GM12892 (cell line): ENCODE data around the gene CBFB.

ENCODE experiments used
- POLR2A ChIP-seq: IDR thresholded peaks from 2 replicates; pipeline ENCODE4 v1.6.1; 2011; ENCODE audit warnings: low read depth, low read length, control low read depth
- POLR2AphosphoS5 ChIP-seq: IDR thresholded peaks from 2 replicates; pipeline ENCODE4 v1.6.1; 2011; ENCODE audit warnings: low read depth, low read length, control low read depth
- TAF1 ChIP-seq: IDR thresholded peaks from 2 replicates; pipeline ENCODE4 v1.6.1; 2011; ENCODE audit warnings: low read depth, mild to moderate bottlenecking, control low read depth, low read length, borderline replicate concordance

DNA sequence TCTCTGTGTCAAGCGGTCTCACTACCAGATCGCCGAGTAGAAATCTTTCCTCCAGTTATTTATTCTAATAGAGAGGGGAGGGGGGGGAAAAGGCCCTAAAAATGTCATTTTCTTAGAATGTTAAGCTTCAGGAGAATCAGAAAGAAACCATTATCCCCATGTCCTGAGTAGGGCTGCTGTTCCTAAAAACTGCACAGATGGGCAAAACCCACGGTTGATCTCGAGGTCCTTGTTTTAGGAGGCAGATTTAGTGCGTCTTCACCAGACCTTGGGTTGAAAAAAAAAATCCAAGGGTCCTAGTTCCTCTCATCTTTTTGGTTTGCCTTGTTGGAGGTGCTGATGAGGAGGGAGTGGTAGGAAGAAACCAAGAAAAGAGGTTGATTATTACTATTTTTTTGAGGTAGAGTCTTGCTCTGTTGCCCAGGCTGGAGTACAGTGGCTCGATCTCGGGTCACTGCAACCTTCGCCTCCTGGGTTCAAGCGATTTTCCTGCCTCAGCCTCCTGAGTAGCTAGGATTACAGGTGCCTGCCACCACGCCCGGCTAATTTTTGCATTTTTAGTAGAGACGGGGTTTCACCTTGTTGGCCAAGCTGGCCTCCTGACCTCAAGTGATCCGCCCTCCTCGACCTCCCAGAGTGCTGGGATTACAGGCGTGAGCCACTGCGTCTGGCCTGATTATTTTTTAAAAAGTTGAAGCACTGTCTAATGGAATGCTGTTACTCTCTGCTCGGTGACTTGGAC lies 1.4 kb downstream of the CBFB start:
- no peak for TF ChIP-seq TAF1
- TF ChIP-seq POLR2A, result no peak
- no peak for TF ChIP-seq POLR2AphosphoS5
